OCI-M1 (cell line): ENCODE measurements around the gene TEDDM1.

Source experiments
- DNase-seq: peaks from one replicate; lab custom pipeline; 2025; lab: John Stamatoyannopoulos, UW

TEDDM1 gene

DNA sequence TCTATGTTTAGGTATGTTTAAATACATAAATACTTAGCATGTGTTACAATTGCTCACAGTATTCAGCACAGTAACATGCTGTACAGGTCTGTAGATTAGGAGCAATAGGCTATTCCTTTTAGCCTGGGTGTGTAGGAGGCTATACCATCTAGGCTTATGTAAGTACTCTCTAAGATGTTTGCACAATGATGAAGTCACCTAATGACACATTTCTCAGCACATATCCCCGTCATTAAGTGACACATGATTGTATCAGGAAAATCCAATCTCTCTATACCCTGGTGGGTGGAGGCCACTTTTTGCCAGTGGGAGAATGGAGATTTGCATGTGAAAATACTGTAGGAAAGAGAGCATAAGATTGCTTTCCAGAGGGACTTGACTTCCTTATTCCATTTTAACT lies 5.5 kb upstream of the TEDDM1 start:
- no peak for DNase-seq

DNA sequence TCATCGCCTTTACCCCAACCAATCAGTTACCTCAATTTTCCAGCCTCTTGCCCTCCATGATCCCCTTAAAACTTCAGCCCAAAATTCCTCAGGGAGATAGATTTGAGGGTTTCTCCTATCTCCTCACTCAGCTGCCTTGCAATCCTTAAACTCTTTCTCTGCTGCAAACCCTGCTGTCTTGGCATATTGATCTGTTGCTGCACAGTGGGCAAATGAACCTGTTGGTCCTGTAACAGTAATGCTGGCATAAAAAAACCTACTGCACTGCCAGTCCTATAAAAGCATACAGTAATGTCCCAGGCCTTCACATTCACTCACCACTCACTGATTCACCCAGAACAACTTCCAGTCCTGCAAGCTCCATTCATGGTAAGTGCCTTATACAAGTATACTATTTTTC lies 5.1 kb upstream of the TEDDM1 start:
- no peak for DNase-seq

DNA sequence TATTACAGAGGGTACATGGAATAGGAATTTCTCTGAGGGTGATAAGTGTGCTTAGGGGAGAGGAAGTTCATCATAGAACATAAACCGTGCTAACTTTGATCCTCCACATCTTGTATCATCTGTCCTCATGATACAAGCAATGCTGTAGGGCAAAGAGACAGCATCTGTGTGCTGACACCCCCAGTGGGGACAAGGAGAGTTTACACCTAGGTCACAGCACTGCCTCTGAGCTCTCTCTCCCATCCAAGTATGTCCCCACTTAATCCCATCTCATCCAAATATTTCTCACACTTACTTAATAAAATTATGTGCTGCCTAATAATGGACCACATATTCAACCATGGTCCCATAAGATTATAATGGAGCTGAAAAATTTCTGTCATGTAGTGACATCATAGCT lies 4.3 kb upstream of the TEDDM1 start:
- DNase-seq = no peak

DNA sequence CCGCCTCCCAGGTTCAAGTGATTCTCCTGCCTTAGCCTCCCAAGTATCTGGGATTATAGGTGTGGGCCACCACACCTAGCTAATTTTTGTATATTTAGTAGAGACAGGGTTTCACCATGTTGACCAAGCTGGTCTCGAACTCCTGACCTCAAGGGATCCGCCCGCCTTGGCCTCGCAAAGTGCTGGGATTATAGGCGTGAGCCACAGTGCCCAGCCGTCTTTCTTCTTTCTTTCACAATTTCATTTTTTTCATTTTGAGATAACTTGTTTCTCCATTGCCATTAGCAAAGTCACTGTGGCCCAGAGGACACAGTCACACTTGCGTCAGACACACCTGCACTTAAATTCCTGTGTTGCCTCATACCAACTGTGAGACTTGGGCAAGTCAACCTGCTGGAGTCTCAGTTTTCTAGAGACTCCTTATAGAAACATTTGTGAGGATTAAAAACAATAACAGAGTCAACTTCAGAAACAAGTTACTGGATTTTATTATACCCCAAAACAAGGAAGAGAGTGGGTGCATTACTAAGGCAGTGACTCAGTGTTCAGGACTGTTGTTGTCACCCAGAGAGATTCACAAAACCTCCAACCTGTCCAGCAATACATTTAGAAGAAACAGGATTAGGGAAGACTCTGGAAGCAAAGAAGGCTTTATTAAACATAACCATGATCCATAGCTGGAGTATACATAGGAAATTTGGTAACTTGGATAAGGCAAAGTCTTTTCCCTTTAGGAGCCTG lies 2.6 kb downstream of the TEDDM1 start:
- DNase-seq = no peak

DNA sequence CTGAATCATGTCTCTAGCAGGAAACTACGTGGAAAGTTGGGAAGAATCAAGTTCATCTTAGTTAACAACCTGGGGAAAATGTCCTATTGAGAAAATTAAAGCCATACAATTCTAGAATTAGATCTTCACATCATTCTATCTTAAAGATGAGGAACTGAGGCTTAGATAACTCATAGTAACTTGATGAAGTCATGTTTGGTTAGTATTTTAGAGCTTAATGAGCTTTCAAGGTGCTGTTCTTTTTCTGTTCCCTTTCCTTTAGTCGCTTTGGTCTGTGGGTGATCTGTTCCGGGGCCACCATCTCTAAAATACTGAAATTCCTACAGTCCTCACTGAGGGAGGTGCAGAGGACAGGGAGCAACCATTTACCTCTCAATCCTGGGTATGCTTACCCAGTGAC lies 4.6 kb downstream of the TEDDM1 start:
- DNase-seq = peak; percentile 45

DNA sequence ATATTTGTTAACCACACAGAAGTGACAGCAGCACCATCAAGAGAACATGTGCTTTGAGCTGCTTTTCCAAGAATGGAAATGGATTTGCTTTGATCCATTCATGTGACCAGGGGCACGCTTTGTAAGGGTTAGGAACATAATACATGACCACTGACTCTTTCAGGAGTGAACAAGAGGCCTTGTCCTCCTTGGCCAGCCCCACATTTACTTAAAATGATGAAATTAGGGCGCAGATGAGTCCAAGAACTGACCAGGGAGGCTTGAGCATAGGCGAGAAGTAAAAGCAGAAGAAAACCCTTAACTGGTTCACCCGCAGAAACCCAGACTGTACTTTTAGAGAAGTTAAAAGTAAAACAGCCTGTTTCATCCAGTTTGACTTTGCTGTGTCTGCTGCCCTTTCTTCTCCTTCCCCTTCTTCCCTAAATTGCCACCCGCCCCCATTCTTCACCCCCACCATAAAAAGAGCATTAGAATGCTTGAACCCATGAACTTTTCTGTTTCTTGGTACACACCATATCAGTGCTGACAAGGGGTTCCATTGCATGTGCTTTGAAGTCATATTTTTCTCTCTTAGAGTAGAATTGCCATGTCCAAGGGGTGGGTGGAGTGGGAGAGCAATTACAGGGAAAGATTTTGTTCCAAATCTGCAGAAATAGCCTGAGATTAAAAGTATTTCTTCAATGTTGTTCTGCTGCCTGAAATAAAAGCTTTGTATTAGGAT lies 6.3 kb downstream of the TEDDM1 start:
- DNase-seq = peak; percentile 88

DNA sequence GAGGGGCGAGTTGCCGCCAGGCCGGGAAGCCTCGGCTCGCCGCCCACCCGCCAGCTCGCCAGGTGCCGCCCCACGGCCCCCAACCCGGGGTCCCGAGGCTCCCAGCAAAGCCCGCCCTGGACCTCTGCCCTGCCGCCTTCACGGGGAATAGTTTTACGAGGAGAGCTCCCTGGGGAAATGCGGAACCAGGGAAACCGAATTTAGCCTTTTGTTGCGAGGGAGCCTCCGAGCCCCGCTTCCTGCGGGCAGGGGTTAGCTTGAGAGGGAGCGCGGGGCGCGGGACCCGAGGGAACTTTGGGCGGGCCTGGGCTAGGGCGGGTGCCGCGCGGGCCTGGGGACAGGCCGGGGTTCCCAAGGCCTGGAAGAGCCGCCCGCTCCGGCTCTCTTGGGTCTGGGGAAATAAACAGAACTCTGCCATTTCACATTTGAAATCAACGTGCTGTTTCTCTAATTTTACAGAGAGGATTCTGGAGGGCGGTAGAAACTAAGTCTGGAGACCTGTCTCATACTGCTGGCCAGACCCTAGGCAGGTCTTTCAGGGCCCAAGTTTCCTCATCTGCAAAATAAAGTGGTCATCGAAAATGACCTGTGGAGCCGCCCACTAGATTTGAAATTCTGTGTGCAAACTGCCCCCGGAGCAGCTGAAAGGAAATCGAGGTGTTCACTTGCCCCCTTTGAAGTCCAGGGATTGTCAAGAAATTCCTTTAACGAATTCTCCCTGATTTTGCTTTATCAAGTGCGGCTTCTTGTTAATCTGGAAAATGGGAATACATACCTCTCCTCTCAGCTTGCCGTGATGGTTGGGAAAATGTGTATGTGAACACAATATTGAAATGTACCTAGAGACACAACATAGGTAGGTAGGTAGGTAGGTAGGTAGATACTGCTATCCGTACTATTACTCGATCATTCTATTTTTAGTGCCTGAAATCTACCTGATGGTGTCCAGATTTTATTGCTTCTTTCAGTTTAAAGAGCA lies 8.1 kb downstream of the TEDDM1 start:
- DNase-seq = peak; percentile 90

DNA sequence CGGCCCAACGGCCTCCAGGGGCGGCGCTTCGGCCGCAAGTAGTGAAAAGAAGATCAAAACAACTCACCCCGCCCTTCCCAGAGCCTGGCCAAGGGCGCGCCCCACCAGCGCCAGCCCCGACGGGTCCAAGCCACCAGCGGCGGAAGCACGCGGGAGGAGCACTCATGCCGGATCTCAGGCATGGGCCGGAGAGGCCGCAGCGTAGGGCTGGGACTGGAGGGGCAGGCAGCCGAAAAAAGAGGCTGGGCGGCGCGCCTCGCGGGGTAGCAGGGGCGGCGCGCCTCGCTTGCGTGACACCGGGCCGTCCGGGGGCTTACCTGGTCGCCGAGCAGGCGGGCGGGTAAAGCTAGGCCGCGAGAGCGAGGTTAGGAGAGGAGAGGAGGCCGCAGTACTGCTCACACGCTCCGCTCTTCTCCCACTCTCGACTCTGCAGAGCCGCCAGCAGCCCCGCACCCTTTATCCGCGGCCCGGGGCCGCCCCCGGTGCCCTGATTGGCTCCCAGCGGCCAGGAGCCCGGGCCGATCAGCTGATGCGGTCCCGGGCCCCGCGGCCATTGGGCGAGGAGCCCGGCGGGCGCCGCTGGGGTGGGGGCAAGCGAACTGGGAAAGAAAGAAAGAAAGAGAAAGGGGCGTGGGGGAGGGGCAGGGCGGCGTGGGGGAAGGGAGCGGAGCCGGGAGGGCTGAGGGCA lies 9.0 kb downstream of the TEDDM1 start, which contains the start of gene GLUL:
GLUL (minus strand) TSS at position 429 of the 688 bp plus-strand sequence. CDS start 3,053 bp downstream, outside the sequence.
- peak; percentile 98 for DNase-seq

DNA sequence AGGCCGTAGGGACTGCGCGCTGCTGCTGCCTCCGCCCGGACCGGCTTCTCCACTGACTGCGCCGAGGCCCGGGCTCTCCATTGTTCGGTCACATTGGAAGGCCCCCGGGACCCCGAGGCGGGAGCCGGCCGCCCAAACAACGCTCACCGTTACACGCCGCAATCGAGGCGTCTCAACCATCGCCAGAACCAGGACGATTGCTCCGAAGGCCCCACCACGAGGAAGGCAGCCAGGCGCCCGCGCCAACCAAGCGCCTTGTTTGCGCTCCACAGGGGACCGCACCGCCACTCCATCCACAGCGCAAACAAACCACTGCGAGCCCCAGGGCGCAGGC lies 9.5 kb downstream of the TEDDM1 start:
- no peak for DNase-seq

DNA sequence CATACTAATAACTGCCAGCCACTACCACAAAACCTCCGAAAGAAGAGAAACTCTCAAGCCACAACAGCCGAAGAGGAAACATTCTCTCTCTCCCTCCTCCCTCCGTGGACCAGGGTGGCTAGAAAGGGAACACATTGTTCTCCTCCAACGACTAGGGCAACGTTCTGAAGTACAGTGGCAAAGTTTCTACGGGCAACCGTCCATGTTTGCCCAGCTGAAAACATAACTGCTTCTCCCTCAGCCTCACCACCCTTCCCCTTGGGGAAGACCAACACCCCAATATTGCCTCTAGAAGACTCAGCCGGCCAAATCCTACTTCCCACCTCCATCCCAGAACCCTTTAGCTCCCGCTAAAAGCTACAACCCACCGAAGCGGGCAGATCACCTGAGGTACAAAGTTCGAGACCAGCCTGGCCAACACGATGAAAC lies 10.8 kb downstream of the TEDDM1 start:
- peak; percentile 50 for DNase-seq

DNA sequence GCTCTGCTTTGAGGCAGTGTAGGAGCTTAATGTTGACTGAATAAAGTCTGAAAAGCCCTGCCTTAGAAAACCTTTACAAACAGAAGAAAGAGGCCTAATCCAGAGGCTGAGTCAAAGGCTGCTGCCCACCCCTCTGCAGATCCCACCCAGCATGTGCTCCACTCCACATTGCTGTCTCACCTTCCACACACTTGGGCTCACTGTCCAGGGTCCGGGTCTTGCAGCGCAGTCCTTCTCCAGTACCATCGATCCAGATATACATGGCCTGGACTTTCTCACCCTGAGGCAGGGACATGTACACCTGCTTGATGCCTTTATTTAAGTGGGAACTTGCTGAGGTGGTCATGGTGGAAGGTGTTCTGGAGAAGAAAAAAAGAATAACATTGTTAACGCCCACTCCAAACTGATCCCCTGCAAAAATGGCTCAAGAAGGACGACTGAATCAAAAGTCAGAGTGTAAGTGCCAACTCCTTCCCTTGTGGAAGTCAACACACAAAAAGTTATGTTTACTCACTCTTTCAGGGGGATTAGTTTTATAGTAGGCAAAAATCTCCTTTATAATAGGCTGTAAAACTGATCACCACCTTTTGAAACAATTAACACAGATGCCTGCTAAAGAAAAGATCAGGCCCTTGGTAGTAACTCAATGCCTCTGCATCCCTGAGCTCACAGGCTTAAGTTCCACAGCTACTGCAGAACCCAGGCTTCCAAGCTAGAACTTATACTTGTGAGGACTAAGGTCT lies 11.9 kb downstream of the TEDDM1 start:
- DNase-seq = no peak

DNA sequence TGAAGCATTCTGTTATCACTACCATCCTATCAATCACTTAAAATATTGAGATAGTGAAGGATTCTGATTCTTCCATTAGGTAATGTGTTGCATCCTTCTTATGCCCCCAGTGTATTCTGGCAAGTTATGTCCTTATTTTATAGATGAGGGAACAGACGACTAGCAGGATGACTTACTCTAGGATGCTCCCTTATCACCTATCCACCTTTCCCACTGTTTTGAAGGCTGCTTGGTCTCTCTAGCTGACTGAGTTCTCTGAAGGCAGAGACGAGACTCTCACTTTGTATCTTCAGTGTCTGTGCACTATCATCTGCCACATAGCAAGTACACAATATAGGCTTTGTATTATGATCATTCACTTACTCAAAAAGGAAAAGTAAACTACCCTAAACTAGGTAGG lies 12.9 kb downstream of the TEDDM1 start:
- no peak for DNase-seq

DNA sequence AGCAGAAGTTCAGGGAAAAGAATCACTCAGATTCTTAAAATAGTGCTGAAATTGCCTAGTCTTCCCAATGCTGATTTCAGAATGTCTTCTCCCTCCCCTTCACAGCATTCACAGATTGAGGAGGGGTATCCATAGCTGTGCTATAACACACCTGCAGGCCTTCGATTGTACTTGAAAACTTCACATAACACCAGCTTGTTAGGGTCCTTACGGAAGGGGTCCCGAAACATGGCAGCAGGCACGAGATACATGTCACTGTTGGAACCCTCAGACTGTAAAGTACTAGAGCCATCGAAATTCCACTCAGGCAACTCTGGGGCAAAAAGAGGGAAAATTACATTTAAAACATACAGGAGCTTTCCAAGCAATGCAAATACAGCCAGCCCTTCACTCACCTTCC lies 13.5 kb downstream of the TEDDM1 start:
- DNase-seq = no peak

DNA sequence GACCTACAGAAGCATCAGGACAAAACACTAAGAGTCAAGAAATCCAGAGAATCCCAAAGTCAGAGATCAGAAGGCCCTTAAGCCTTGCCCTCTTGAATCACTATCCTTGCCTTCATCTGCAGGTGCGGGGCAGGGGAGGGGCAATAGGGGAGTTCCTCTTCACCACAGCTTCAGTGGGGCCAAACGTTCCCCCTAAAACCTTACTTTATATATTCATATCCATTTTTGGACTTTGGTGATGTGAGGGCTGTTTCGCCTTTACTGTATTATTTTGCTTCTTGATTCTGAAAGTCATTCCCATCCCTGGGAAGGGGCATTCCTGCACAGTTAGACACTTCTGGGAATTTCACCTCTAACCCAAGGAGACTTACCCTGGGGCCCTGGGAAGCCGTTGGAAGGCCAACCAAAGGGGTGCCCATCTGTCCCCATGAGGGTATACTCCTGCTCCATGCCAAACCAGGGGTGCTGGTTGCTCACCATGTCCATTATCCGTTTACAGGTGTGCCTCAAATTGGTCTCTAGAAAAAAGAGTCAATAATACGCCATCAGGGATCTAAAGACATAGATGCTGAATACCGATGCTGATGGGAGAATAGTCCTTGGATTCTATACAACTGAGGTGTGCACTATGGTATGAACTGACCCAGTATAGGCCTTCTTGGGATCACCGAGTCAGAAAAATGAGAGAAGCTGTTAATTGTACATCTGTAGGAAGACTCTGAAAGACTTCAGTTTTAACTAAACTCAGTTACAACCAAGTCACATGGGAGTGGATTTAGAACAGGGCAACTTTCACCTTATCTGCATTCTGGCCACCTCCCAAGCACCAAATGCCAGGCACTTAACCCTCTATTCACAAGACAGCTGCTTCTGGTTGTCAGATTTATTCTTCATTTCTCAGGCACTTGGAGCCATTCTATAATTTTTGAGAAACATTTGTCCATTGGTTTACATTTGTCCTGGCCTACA lies 14.3 kb downstream of the TEDDM1 start:
- no peak for DNase-seq

DNA sequence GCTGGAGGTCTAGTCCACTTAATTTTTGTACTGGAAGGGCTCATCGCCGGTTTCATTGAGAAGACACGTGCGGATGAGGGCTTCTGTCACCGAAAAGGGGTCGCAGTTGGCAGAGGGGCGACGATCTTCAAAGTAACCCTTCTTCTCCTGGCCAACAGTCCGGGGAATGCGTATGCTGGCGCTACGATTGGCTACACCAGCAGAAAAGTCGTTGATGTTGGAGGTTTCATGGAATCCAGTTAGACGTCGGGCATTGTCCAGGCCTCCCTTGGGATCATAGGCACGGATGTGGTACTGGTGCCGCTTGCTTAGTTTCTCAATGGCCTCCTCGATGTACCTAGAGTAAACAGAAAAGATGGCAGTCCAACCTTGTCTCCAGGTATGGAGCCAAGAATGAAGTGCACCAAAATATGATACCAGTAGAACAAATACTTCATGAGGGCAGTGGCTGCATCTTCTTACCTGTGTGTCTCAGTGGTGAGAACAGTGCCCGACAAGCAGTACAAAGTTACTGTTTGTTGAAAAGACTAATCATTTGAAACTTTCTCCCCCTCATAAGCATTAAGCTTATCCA lies 16.0 kb downstream of the TEDDM1 start:
- DNase-seq = no peak

DNA sequence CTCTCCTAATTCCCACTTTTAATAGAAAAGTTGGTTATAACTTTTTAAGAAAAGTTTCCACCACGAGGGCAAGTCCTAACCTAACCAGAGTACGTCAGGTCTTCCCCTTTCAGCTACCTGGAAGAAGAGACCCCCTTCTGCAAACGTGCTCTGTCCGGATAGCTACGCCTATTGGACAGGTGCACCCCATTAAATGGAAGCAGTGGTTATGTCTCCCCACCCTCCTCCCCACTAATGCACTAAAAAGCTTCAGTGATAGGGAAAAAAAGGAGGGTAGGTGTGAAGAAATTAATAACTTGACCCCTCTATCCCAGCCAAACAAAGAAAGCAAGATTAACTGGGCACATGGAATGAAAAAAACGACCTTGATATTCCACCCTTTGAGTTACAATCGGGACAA lies 16.5 kb downstream of the TEDDM1 start:
- no peak for DNase-seq

DNA sequence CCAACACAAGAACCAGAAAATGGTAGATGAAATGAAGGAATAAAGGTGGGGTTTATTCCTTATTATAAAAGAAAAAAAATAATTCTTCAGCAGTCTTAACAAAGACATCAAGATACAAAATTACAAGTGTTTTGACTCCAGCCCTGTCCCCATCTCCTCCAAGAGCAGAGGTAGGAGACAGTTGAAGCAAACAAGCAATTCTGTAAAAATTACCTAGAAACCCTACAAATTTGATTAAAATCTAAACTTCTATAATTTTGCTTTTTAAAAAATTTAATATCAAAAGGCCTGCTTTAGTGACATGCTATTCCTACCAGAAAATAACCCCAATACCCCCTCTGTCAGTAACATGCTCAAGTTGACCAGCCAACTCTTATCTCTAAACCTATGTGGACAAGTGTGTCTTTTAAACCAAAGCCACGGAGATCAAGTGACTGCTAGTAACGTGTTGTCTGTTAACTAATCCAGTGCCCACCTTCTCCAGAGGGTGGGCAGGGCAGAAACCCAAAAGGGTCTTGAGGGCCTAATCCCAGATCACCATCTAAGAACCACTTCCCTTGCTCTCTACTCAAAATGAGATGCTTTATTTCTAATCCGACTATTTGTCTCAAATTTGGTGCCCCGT lies 17.3 kb downstream of the TEDDM1 start:
- DNase-seq = peak; percentile 22

DNA sequence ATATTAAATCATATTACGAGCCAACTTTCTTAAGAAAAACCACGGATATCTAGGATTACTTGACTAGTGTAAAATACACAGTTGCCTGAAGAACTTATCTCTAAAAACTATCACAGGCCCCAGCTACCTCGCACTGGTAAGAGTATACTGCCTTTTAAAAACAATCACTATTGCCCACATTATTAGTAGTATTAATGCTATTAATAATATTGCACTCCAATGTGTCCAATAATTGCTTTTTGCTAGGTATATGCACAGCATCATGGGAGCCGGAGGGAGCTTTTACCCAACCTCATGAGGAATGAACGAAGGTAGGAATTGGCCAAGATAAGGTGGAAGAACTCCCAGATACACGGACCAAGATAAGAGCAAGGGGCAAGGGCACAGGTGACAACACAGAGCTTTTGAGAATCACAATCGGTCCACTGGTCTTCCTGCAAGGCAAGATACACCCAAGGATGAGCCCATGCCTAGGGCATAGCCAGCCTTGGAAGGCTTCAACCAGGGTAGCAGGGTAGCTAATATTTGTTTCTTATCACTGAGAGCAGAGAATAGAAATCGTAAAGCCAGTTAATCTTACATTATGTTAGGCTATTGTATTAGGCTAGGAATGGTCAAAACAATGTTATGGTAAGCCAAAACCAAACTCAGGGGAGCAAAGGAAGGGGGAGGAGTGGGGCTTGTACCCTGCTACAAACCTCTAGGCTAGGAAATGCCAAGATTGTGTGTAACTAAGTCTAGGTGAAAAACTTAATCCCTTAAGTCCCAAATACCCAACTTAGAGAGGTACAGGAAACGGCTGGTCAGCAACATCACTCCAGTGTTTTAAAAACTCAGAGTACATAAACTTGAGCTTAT lies 18.3 kb downstream of the TEDDM1 start:
- DNase-seq = no peak
